ENCODE measurements around the gene ZNF85. TPM values are rescaled to one million over a fixed set of nuclear protein-coding genes. Genes with fewer than 3 reads are reported as not detected.
"Not testable (repeated sequence)": the region's sequence is repeated elsewhere in the genome, so short reads cannot be mapped to it uniquely, and the experiment has no call there.

Gene ZNF85
- 11.6 TPM for total RNA-seq

GRCh38 chr19:20923077-20923871 is at the start of gene ZNF85:
ZNF85 (plus strand) TSS chr19:20923251; CDS start chr19:20923401, 150 bp downstream.
- DNase-seq, result peak; percentile 97

GRCh38 chr19:20879501-20879900 is 43.5 kb upstream of the ZNF85 start:
- no peak for DNase-seq

- no peak for DNase-seq
Observed at GRCh38 chr19:20912973-20913372, 10.1 kb upstream of the ZNF85 start.

GRCh38 chr19:20925481-20925880 is 2.4 kb downstream of the ZNF85 start:
- no peak for DNase-seq

- no peak for DNase-seq
Observed at GRCh38 chr19:20926796-20927195, 3.7 kb downstream of the ZNF85 start.

- DNase-seq, result no peak
Observed at GRCh38 chr19:20928371-20928770, 5.3 kb downstream of the ZNF85 start.

- not testable (repeated sequence) for DNase-seq
Observed at GRCh38 chr19:20936322-20936947, 13.4 kb downstream of the ZNF85 start.

- DNase-seq, result not testable (repeated sequence)
Observed at GRCh38 chr19:20952561-20953095, 29.6 kb downstream of the ZNF85 start.

- no peak for DNase-seq
Observed at GRCh38 chr19:20964798-20965197, 41.7 kb downstream of the ZNF85 start.

GRCh38 chr19:20968092-20968491 is 45.0 kb downstream of the ZNF85 start:
- DNase-seq, result no peak

GRCh38 chr19:20969498-20969897 is 46.4 kb downstream of the ZNF85 start:
- no peak for DNase-seq

GRCh38 chr19:20969898-20970297 is 46.8 kb downstream of the ZNF85 start:
- no peak for DNase-seq

- not testable (repeated sequence) for DNase-seq
Observed at GRCh38 chr19:20992788-20993187, 69.7 kb downstream of the ZNF85 start.

GRCh38 chr19:20999731-21000352 is 76.8 kb downstream of the ZNF85 start:
- DNase-seq, result peak; percentile 98

Other genes with a start within 250 kb of the ZNF85 start
- 8.4 TPM for gene ZNF66, start 146.9 kb upstream of the ZNF85 start, total RNA-seq
- gene ZNF430, start 97.4 kb downstream of the ZNF85 start, total RNA-seq, result 15.4 TPM
- 18.6 TPM for gene ZNF714, start 159.0 kb downstream of the ZNF85 start, total RNA-seq
- 19.4 TPM for gene ZNF431, start 218.8 kb downstream of the ZNF85 start, total RNA-seq